ENCODE measurements around the gene TRABD2A.
"Not testable (repeated sequence)": the region's sequence is repeated elsewhere in the genome, so short reads cannot be mapped to it uniquely, and the experiment has no call there.

Gene TRABD2A, protein sequence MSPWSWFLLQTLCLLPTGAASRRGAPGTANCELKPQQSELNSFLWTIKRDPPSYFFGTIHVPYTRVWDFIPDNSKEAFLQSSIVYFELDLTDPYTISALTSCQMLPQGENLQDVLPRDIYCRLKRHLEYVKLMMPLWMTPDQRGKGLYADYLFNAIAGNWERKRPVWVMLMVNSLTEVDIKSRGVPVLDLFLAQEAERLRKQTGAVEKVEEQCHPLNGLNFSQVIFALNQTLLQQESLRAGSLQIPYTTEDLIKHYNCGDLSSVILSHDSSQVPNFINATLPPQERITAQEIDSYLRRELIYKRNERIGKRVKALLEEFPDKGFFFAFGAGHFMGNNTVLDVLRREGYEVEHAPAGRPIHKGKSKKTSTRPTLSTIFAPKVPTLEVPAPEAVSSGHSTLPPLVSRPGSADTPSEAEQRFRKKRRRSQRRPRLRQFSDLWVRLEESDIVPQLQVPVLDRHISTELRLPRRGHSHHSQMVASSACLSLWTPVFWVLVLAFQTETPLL

DNA sequence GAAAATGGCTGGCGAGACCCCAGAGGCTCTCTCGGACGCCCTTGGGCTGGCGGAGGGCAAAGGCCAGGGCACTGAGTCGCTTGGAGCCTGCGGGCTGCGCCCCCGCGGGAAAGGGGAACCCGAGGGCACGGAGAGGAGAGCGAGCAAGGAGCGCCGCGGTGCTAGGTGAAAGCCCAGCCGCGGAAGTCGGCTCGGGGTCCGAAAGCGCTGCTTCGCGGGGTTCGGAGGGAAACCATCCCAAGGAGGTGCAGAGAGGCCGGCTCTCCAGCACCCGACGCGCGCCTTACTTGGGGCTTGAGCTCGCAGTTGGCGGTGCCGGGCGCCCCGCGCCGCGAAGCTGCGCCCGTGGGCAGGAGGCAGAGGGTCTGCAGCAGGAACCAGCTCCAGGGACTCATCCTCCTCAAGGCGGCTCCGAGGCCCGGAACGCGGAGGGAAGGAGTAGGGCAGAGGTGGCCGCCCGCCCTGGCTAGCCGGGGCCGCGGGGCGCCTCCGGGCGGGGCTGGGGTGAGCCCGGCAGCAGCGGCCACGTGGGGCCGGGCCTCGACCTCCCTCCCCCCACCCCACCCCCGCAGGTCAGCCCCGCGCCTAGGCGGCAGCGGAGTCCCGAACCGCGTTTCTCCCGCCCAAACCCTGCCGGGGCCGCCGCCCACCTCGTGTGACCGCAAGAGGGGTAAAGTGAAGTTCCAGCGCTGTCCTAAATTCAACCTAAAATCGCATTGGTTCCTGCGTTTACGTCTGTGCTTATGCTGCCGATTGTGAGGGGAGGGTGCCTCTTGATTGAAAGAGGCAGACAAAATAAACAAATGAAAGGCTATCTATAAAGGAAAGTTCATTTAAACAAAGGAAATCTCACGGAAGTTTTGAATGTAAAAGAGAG lies at the start of gene TRABD2A:
Gene TRABD2A, minus strand, starts transcription at position 440 of the 877 bp plus-strand sequence. Its CDS starts 45 bp downstream, at position 395.
- peaks cover 0 to 2% of the 10 kb centered on the region in 2 donors for H3K27me3 ChIP-seq (ENCODE audit: control insufficient read depth in 2 of 2, insufficient read depth in 2 of 2, low read length in 2 of 2)
- peak within 1 kb of the TSS; percentile 82 to 92 for H3K4me3 ChIP-seq (ENCODE audit: low read length in 2 of 2)
- no peaks in the 10 kb centered on the region for H3K36me3 ChIP-seq (ENCODE audit: control insufficient read depth in 2 of 2, insufficient read depth in 2 of 2, low read length in 2 of 2)
- no peaks in the 10 kb centered on the region for H3K9me3 ChIP-seq (ENCODE audit: control insufficient read depth in 2 of 2, low read length in 2 of 2)
- peak within 1 kb of the TSS; percentile 85 for H3K27ac ChIP-seq (ENCODE audit: low read depth in 2 of 2, low read length in 2 of 2)
- peaks cover 0 to 7% of the 10 kb centered on the region in 2 donors for H3K4me1 ChIP-seq (ENCODE audit: control insufficient read depth in 2 of 2, insufficient read depth in 2 of 2, low read length in 2 of 2)
- peak within 1 kb of the TSS; percentile 94 to 96 for H3K9ac ChIP-seq (ENCODE audit: low read depth in 1 of 2, low read length in 2 of 2)

DNA sequence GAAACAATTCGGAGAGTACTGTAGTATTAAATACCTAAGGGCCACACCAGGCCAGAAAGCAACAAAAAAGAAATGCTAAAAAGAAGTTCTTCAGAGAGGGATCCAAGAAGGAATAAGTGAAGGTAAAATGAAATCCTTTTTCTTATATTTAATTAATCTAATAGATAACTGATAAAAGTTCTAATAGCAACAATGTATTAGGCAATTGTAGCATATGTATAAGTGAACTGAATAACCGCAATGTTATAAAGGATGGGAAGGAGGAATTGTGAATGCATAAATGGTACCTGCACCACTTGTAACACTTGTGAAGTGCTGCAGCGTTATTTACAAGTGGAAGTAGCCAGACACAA lies 46.4 kb upstream of the TRABD2A start:
- H3K27me3 ChIP-seq (ENCODE audit: control insufficient read depth in 2 of 2, insufficient read depth in 2 of 2, low read length in 2 of 2) = no peaks in the 10 kb centered on the region
- H3K9ac ChIP-seq (ENCODE audit: low read depth in 1 of 2, low read length in 2 of 2) = no peak overlapping the region
- H3K4me3 ChIP-seq (ENCODE audit: low read length in 2 of 2) = peak overlapping the region in 1 of 2 donors; percentile 82
- H3K9me3 ChIP-seq (ENCODE audit: control insufficient read depth in 2 of 2, low read length in 2 of 2) = no peaks in the 10 kb centered on the region
- no peaks in the 10 kb centered on the region for H3K36me3 ChIP-seq (ENCODE audit: control insufficient read depth in 2 of 2, insufficient read depth in 2 of 2, low read length in 2 of 2)
- peaks cover 20 to 23% of the 10 kb centered on the region in 2 donors for H3K4me1 ChIP-seq (ENCODE audit: control insufficient read depth in 2 of 2, insufficient read depth in 2 of 2, low read length in 2 of 2)
- no peak overlapping the region for H3K27ac ChIP-seq (ENCODE audit: low read depth in 2 of 2, low read length in 2 of 2)

DNA sequence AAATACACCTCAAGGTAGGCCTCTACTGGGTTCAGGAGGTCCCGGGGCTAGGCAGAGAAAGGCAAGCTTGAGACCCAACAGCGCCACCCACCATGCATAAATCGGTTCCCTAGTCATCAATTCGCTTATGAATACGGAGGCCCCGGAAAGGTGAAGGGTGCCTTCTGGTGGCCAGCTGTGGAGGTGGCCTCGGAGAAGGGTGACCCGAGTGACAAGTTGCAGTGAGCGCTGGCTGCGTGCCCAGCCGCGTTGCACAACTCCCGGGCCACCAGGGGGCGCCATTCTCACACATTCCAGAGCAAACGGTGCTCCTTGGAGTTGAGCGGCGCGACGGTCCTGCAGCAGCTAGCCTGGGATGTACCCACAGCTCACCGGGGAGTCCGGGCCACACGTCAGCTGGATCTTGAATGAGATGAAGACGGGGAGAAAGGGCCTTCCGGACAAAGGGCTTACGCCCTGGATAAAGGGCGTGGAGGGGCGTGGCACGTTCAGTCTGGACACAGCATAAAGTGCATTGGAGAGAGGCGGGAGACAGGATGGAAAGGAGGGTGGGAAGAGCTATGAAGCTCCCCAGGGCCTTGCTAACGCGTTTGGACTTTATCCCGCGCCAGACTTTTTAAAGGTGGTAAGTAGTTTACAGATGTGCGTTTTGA lies 45.0 kb upstream of the TRABD2A start:
- H3K9ac ChIP-seq (ENCODE audit: low read depth in 1 of 2, low read length in 2 of 2) = peak overlapping the region in 1 of 2 donors; percentile 52
- H3K27ac ChIP-seq (ENCODE audit: low read depth in 2 of 2, low read length in 2 of 2) = peak overlapping the region; percentile 54 to 71
- no peaks in the 10 kb centered on the region for H3K36me3 ChIP-seq (ENCODE audit: control insufficient read depth in 2 of 2, insufficient read depth in 2 of 2, low read length in 2 of 2)
- H3K27me3 ChIP-seq (ENCODE audit: control insufficient read depth in 2 of 2, insufficient read depth in 2 of 2, low read length in 2 of 2) = no peaks in the 10 kb centered on the region
- peak overlapping the region; percentile 57 to 82 for H3K4me3 ChIP-seq (ENCODE audit: low read length in 2 of 2)
- no peaks in the 10 kb centered on the region for H3K9me3 ChIP-seq (ENCODE audit: control insufficient read depth in 2 of 2, low read length in 2 of 2)
- H3K4me1 ChIP-seq (ENCODE audit: control insufficient read depth in 2 of 2, insufficient read depth in 2 of 2, low read length in 2 of 2) = peaks cover 20 to 23% of the 10 kb centered on the region in 2 donors

DNA sequence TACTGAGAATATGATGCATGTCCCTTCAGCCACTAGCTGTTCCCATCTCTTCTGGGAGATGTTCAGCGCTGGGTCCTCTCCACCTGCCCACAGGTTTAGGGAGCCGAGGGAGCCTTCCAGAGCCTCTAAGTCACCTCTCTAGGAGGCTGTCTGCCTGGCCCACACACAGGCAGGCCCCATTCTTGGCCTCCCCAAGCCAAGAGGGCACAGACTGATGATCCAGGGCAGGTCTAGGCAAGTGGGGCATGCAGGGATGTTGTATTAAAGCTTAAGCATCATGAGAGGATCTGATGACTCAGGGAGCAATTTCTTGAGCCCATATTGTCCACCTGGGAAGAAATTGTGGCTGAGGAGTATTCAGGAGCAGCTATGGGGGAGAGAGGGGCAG lies 44.4 kb upstream of the TRABD2A start:
- H3K27me3 ChIP-seq (ENCODE audit: control insufficient read depth in 2 of 2, insufficient read depth in 2 of 2, low read length in 2 of 2) = no peaks in the 10 kb centered on the region
- H3K4me3 ChIP-seq (ENCODE audit: low read length in 2 of 2) = no peak overlapping the region
- no peaks in the 10 kb centered on the region for H3K9me3 ChIP-seq (ENCODE audit: control insufficient read depth in 2 of 2, low read length in 2 of 2)
- H3K4me1 ChIP-seq (ENCODE audit: control insufficient read depth in 2 of 2, insufficient read depth in 2 of 2, low read length in 2 of 2) = peaks cover 22 to 23% of the 10 kb centered on the region in 2 donors
- no peak overlapping the region for H3K9ac ChIP-seq (ENCODE audit: low read depth in 1 of 2, low read length in 2 of 2)
- peak overlapping the region; percentile 54 to 71 for H3K27ac ChIP-seq (ENCODE audit: low read depth in 2 of 2, low read length in 2 of 2)
- no peaks in the 10 kb centered on the region for H3K36me3 ChIP-seq (ENCODE audit: control insufficient read depth in 2 of 2, insufficient read depth in 2 of 2, low read length in 2 of 2)

DNA sequence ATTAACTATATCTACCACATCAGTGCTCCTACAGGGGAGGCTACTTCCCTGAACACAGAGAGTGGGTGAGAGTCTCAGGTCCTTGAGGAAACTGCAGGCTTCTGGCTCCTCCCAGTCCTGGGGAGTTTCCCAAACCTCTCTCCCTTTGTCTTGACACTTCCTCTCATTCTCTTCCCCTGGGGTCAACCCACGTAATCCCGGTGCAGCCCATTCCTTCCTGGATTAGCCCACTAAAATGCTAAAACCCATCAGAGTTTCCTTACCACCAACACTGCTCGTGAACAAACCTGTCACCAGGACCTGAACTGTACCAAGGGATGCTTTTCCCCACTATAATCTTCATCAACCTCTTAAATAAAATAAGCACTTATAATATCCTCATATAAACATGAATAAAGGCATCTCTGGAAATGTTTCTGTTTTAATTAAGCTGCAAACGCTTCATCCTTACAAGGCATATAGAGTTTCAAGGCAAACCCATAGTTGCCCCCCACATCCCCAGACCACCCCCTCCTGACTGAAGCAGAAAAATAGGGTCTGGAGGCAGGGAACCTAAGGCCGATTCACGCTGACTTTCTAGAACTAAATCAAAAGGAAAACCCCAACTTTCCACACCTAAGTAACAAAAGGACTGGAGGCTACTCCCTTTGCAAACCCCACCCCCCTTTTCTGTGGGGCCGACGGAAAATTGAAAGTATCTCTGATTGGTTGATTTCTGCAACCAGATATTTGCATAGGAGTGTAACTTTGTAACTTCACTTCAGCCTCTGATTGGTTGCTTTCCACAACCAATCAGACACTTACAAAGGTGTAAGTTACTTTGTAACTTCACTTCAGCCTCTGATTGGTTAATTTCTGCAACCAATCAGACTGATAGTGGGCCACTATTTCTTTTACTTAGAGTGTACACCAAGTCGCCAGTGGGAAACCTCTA lies 43.6 kb upstream of the TRABD2A start:
- peak overlapping the region; percentile 43 to 77 for H3K27ac ChIP-seq (ENCODE audit: low read depth in 2 of 2, low read length in 2 of 2)
- peaks cover 23 to 29% of the 10 kb centered on the region in 2 donors for H3K4me1 ChIP-seq (ENCODE audit: control insufficient read depth in 2 of 2, insufficient read depth in 2 of 2, low read length in 2 of 2)
- H3K9me3 ChIP-seq (ENCODE audit: control insufficient read depth in 2 of 2, low read length in 2 of 2) = no peaks in the 10 kb centered on the region
- H3K36me3 ChIP-seq (ENCODE audit: control insufficient read depth in 2 of 2, insufficient read depth in 2 of 2, low read length in 2 of 2) = no peaks in the 10 kb centered on the region
- no peak overlapping the region for H3K9ac ChIP-seq (ENCODE audit: low read depth in 1 of 2, low read length in 2 of 2)
- H3K4me3 ChIP-seq (ENCODE audit: low read length in 2 of 2) = no peak overlapping the region
- H3K27me3 ChIP-seq (ENCODE audit: control insufficient read depth in 2 of 2, insufficient read depth in 2 of 2, low read length in 2 of 2) = no peaks in the 10 kb centered on the region

DNA sequence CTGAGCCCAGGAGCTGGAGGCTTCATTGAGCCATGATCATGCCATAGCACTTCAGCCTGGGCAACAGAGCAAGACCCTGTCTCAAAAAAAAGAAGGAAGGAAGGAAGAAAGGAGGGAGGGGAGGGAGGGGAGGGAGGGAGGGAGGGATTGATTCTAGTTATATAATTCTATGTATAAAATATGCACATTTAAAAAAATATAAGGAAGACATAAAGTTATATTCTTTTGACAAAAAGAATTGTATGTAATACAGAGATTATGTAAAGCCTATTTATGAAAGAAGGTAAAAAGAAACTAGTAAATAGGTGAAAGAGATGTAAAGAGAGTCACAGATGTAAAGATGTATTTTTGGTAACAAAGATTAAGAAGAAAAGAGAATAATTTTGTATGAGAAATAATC lies 42.1 kb upstream of the TRABD2A start:
- Histone ChIP-seq H3K9me3 (ENCODE audit: control insufficient read depth in 2 of 2, low read length in 2 of 2) (no peaks in the 10 kb centered on the region), H3K27ac (ENCODE audit: low read depth in 2 of 2, low read length in 2 of 2) (no peak overlapping the region), H3K4me1 (ENCODE audit: control insufficient read depth in 2 of 2, insufficient read depth in 2 of 2, low read length in 2 of 2) (peaks cover 23 to 29% of the 10 kb centered on the region in 2 donors), H3K4me3 (ENCODE audit: low read length in 2 of 2) (no peak overlapping the region), H3K36me3 (ENCODE audit: control insufficient read depth in 2 of 2, insufficient read depth in 2 of 2, low read length in 2 of 2) (no peaks in the 10 kb centered on the region), H3K27me3 (ENCODE audit: control insufficient read depth in 2 of 2, insufficient read depth in 2 of 2, low read length in 2 of 2) (no peaks in the 10 kb centered on the region), H3K9ac (ENCODE audit: low read depth in 1 of 2, low read length in 2 of 2) (no peak overlapping the region)

DNA sequence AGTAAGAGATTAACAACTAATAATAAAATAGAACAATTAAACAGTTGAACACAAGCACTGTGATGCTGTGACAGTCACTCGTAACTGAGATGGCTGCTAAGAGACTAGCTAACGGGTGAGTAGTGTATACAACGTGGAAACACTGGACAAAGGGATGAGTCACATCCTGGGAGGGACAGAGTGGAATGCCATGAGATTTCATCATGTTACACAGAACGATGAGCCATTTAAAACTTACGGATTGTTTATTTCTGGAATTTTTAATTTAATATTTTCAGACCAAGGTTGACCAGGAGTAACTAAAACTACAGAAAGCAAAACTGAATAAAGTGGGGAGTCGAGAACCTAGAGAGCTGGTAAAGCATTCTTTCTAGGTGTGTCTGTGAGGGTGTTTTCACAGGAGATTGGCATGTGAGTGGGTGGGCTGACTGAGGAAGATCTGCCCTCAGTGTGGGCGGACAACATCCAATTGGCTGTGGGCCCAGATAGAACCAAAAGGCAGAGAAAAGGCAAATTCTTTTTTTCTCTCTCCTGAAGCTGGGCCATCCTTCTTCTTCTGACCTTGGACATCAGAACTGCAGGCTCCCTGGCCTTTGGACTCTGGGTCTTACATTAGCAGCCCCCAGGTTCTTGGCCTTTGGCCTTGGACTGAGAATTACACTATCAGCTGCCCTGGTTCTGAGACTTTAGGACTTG lies 39.1 kb upstream of the TRABD2A start:
- peak overlapping the region; percentile 26 to 52 for H3K9ac ChIP-seq (ENCODE audit: low read depth in 1 of 2, low read length in 2 of 2)

DNA sequence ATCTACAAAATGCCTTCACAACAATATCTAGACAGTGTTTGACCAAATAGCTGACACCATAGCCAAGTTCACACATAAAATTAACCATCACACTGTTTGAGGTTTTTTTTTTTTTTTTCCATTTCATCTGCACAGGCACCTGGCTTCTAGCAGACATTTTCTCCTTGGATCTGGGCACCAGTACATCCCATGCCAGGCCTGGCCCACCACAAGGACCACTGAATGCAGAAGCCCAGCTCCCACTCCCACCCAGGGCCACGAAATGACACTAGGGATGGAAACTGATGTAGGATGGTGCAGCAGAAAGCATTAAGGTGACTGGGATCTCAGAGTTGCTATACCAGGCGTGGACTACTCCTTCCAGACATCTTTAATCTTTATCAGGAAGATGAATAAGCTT lies 37.5 kb upstream of the TRABD2A start:
- no peak overlapping the region for H3K27ac ChIP-seq (ENCODE audit: low read depth in 2 of 2, low read length in 2 of 2)
- no peaks in the 10 kb centered on the region for H3K9me3 ChIP-seq (ENCODE audit: control insufficient read depth in 2 of 2, low read length in 2 of 2)
- no peaks in the 10 kb centered on the region for H3K27me3 ChIP-seq (ENCODE audit: control insufficient read depth in 2 of 2, insufficient read depth in 2 of 2, low read length in 2 of 2)
- no peak overlapping the region for H3K4me3 ChIP-seq (ENCODE audit: low read length in 2 of 2)
- peaks cover 0 to 9% of the 10 kb centered on the region in 2 donors for H3K4me1 ChIP-seq (ENCODE audit: control insufficient read depth in 2 of 2, insufficient read depth in 2 of 2, low read length in 2 of 2)
- H3K9ac ChIP-seq (ENCODE audit: low read depth in 1 of 2, low read length in 2 of 2) = no peak overlapping the region
- H3K36me3 ChIP-seq (ENCODE audit: control insufficient read depth in 2 of 2, insufficient read depth in 2 of 2, low read length in 2 of 2) = no peaks in the 10 kb centered on the region

More for the DNA sequence above, 39.1 kb upstream of the TRABD2A start:
- Histone ChIP-seq H3K36me3 (ENCODE audit: control insufficient read depth in 2 of 2, insufficient read depth in 2 of 2, low read length in 2 of 2) (no peaks in the 10 kb centered on the region), H3K4me3 (ENCODE audit: low read length in 2 of 2) (peak overlapping the region in 1 of 2 donors; percentile 15), H3K27ac (ENCODE audit: low read depth in 2 of 2, low read length in 2 of 2) (peak overlapping the region; percentile 53 to 72), H3K9me3 (ENCODE audit: control insufficient read depth in 2 of 2, low read length in 2 of 2) (no peaks in the 10 kb centered on the region), H3K4me1 (ENCODE audit: control insufficient read depth in 2 of 2, insufficient read depth in 2 of 2, low read length in 2 of 2) (peaks cover 7 to 15% of the 10 kb centered on the region in 2 donors), H3K27me3 (ENCODE audit: control insufficient read depth in 2 of 2, insufficient read depth in 2 of 2, low read length in 2 of 2) (no peaks in the 10 kb centered on the region)

DNA sequence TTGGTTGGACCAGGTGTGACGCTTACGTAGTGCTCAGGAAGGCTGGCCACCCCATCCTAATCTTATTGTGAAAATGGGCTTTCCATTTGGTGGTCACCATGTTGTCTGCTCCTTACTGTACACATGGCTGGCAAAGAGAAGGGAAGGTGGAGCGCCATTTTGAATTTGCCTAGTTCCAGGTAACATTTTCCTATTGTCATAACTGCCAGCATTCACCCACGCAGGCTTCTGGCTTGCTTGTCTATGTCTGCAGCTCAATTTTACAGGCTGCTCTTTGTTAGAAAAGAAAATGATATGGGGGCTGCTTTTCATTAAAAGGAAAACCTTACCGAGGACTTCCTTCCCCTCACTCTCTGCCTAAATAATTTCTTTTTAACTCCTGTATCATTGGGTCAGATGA lies 36.9 kb upstream of the TRABD2A start:
- not testable (repeated sequence) for H3K9me3 ChIP-seq (ENCODE audit: control insufficient read depth in 2 of 2, low read length in 2 of 2); H3K36me3 ChIP-seq (ENCODE audit: control insufficient read depth in 2 of 2, insufficient read depth in 2 of 2, low read length in 2 of 2); H3K27ac ChIP-seq (ENCODE audit: low read depth in 2 of 2, low read length in 2 of 2); H3K4me1 ChIP-seq (ENCODE audit: control insufficient read depth in 2 of 2, insufficient read depth in 2 of 2, low read length in 2 of 2); H3K9ac ChIP-seq (ENCODE audit: low read depth in 1 of 2, low read length in 2 of 2); H3K4me3 ChIP-seq (ENCODE audit: low read length in 2 of 2); H3K27me3 ChIP-seq (ENCODE audit: control insufficient read depth in 2 of 2, insufficient read depth in 2 of 2, low read length in 2 of 2)
